K562 (cell line): ENCODE measurements around the gene VWA7. TPM values are rescaled to one million over a fixed set of nuclear protein-coding genes. Genes with fewer than 3 reads are reported as not detected.

Experiments
- E2F1 ChIP-seq: sonication (generic); formaldehyde crosslinking; IDR thresholded peaks from 2 replicates; pipeline ENCODE4 v1.8.1; 2023; ENCODE audit warnings: mild to moderate bottlenecking, missing genetic modification reagents, moderate library complexity
- HNRNPUL1 ChIP-seq: fragments of 200-400 bp; formaldehyde crosslinking; IDR thresholded peaks from 2 replicates; pipeline ENCODE4 v1.6.1; 2017; ENCODE audit warnings: low read length
- KLF16 ChIP-seq: IDR thresholded peaks from 2 replicates; pipeline ENCODE4 v1.6.1; 2016; ENCODE audit warnings: antibody characterized with exemption
- NEUROD1 ChIP-seq: fragments of 150-350 bp; IDR thresholded peaks from 2 replicates; pipeline ENCODE4 v1.6.1; 2014; ENCODE audit warnings: borderline replicate concordance, low read length, low read depth; ENCODE audit not compliant: partially characterized antibody
- NR2C2 ChIP-seq, 2 experiments: fragments of 200-800 bp in 1 of 2; sonication (Bioruptor generic) in 1 of 2; sonication (generic) in 1 of 2; formaldehyde crosslinking in 1 of 2; IDR thresholded peaks; 2 replicates each; pipeline versions ENCODE4 v1.6.1 to v1.8.0; 2016 to 2022; ENCODE audit warnings: mild to moderate bottlenecking in 1 of 2, missing compliant biosample characterization in 1 of 2, missing genetic modification characterization in 1 of 2, missing genetic modification reagents in 1 of 2
- PHTF2 ChIP-seq: fragments of 250-450 bp; sonication (Bioruptor Pico); IDR thresholded peaks from 2 replicates; pipeline ENCODE4 v1.5.0; 2021; ENCODE audit warnings: mild to moderate bottlenecking
- ZC3H8 ChIP-seq: fragments of 450-650 bp; IDR thresholded peaks from 2 replicates; pipeline ENCODE4 v1.6.1; 2017
- ZKSCAN1 ChIP-seq: fragments of 150-350 bp; IDR thresholded peaks from 2 replicates; pipeline ENCODE4 v1.6.1; 2016; ENCODE audit warnings: low read depth, low read length
- ZNF121 ChIP-seq: sonication (generic); formaldehyde crosslinking; conservative IDR thresholded peaks from 2 replicates; pipeline ENCODE4 v1.8.0; 2022; ENCODE audit warnings: missing genetic modification reagents
- ZNF184 ChIP-seq: sonication (generic); formaldehyde crosslinking; IDR thresholded peaks from 2 replicates; pipeline ENCODE4 v1.5.0; 2020; ENCODE audit warnings: missing genetic modification reagents
- ZNF395 ChIP-seq: fragments of 200-800 bp; sonication (Bioruptor generic); IDR thresholded peaks from 2 replicates; pipeline ENCODE4 v1.6.1; 2017; ENCODE audit warnings: missing genetic modification characterization, missing compliant biosample characterization
- ZNF518B ChIP-seq: fragments of 250-450 bp; sonication (Bioruptor Pico); IDR thresholded peaks from 2 replicates; pipeline ENCODE4 v1.5.0; 2021; ENCODE audit warnings: mild to moderate bottlenecking, moderate library complexity
- polyA plus RNA-seq, 8 experiments: library from polyadenylated mRNA; depleted of rRNA in 4 of 8; stranded (reverse) in 5 of 8; unstranded in 3 of 8; fragments of >200 nt; fragmentation: Nextera tagmentation in 2 of 8; fragmentation: Illumina TruSeq in 1 of 8; extraction: Ambion mirVana in 2 of 8; extraction: Trizol in 1 of 8; gene quantifications; 2 replicates each; pipeline versions ENCODE4 v1.2.1 to v1.2.3, GENCODE V29; 2011 to 2014; ENCODE audit warnings: inconsistent platforms in 1 of 8, missing spikeins in 1 of 8
- total RNA-seq, 7 experiments: library from RNA; depleted of rRNA in 6 of 7; stranded (reverse); fragments of >200 nt in 6 of 7; fragmentation: Illumina TruSeq in 2 of 7; extraction: Trizol in 2 of 7; gene quantifications; 2 replicates each; pipeline versions ENCODE4 v1.2.1 to v1.2.3, GENCODE V29; 2011 to 2021; ENCODE audit warnings: low replicate concordance in 1 of 7
- TF ChIP-seq, protein P1 (sequence below): sonication (generic); formaldehyde crosslinking; IDR thresholded peaks from 2 replicates; pipeline ENCODE4 v1.8.1; 2023; ENCODE audit warnings: mild to moderate bottlenecking, missing genetic modification reagents
- TF ChIP-seq, protein P2 (sequence below): fragments of 450-650 bp; IDR thresholded peaks from 2 replicates; pipeline ENCODE4 v1.6.1; 2016; ENCODE audit warnings: borderline replicate concordance
- TF ChIP-seq, protein P3 (sequence below): fragments of 450-650 bp; IDR thresholded peaks from 2 replicates; pipeline ENCODE4 v1.6.1; 2016; ENCODE audit warnings: antibody characterized with exemption

The VWA7 gene
- total and polyA plus RNA-seq, 9 of the 15 experiments (the other 6 are each of a cell fraction or from before 2014, with no cell fraction given), result 0.18 to 2.9 (median 0.95) TPM

DNA sequence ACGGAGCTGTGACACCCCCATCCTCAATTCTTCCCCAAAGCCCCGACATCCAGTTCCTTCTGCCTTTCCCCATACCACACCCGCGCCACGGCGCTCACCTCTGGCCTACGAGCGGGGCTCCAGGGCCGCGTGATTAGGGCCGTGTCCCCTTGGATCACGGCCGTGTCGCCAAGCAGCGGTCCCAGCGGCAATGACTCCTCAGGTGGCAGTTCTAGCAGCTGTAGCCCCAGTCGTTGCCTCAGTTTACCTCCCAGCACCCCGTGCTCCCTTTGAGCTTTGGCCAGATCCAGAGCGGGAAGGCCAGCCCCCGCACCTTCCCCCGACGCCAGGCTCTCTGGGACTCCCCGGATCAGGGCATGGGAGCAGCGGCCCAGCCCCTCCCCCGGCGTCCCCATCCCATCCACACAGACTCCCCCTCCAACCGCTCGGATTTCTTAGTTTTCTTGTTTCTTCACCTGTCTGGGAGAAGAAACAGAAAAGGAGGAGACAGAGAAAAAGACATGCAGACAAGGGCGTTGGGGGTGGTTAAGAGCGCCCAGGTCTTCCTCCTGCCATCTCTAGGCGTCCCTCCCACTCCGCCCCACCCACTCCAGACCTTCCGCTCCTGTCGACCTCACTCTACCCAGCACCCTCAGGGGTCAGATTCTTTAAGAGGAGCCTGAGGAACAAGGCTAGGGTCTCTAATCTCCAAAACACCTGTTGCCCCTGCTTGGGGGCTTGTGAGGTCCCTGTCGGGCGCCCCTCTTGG lies 48.2 kb downstream of the VWA7 start, which contains the start of gene DDAH2 (continued):
- TF ChIP-seq ZNF184 (CRISPR knock-in tag) (no peak), ZKSCAN1 (no peak), E2F1 (CRISPR knock-in tag) (peak; percentile 47; the same call in 1 of the 2 replicates), ZC3H8 (no peak), ZNF395 (no peak), NEUROD1 (no peak), PHTF2 (CRISPR knock-in tag) (no peak), HNRNPUL1 (peak; percentile 84), NR2C2 (CRISPR knock-in tag; IDR thresholded peaks at IDR 0.05) (peak; percentile 52; the same call in 1 of the 2 replicates), NR2C2 (tag; IDR thresholded peaks at IDR 0.05) (no peak), ZNF518B (CRISPR knock-in tag) (no peak), ZNF121 (CRISPR knock-in tag) (no peak), KLF16 (no peak)
- TF ChIP-seq, protein P1, sequence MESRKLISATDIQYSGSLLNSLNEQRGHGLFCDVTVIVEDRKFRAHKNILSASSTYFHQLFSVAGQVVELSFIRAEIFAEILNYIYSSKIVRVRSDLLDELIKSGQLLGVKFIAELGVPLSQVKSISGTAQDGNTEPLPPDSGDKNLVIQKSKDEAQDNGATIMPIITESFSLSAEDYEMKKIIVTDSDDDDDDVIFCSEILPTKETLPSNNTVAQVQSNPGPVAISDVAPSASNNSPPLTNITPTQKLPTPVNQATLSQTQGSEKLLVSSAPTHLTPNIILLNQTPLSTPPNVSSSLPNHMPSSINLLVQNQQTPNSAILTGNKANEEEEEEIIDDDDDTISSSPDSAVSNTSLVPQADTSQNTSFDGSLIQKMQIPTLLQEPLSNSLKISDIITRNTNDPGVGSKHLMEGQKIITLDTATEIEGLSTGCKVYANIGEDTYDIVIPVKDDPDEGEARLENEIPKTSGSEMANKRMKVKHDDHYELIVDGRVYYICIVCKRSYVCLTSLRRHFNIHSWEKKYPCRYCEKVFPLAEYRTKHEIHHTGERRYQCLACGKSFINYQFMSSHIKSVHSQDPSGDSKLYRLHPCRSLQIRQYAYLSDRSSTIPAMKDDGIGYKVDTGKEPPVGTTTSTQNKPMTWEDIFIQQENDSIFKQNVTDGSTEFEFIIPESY, result peak; percentile 96
- TF ChIP-seq, protein P2, sequence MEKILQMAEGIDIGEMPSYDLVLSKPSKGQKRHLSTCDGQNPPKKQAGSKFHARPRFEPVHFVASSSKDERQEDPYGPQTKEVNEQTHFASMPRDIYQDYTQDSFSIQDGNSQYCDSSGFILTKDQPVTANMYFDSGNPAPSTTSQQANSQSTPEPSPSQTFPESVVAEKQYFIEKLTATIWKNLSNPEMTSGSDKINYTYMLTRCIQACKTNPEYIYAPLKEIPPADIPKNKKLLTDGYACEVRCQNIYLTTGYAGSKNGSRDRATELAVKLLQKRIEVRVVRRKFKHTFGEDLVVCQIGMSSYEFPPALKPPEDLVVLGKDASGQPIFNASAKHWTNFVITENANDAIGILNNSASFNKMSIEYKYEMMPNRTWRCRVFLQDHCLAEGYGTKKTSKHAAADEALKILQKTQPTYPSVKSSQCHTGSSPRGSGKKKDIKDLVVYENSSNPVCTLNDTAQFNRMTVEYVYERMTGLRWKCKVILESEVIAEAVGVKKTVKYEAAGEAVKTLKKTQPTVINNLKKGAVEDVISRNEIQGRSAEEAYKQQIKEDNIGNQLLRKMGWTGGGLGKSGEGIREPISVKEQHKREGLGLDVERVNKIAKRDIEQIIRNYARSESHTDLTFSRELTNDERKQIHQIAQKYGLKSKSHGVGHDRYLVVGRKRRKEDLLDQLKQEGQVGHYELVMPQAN, result no peak
- TF ChIP-seq, protein P3, sequence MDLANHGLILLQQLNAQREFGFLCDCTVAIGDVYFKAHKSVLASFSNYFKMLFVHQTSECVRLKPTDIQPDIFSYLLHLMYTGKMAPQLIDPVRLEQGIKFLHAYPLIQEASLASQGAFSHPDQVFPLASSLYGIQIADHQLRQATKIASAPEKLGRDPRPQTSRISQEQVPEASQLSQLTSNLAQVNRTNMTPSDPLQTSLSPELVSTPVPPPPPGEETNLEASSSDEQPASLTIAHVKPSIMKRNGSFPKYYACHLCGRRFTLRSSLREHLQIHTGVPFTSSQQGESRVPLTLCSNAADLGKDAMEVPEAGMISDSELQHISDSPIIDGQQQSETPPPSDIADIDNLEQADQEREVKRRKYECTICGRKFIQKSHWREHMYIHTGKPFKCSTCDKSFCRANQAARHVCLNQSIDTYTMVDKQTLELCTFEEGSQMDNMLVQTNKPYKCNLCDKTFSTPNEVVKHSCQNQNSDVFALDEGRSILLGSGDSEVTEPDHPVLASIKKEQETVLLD, result no peak
